HepG2 (cell line): ENCODE data around the gene BMP2K. TPM values are rescaled to one million over a fixed set of nuclear protein-coding genes. Genes with fewer than 3 reads are reported as not detected.

ENCODE experiments used
- ATAC-seq: fragments of 200-7000 bp; cut with Tn5 transposase; 3 replicates; pipeline ENCODE4 v1.9.1; 2020; ENCODE audit warnings: mild to moderate bottlenecking, moderate library complexity
- BruUV-seq: library from RNA; stranded (reverse); fragments of 400-500 nt; replicated peaks from 2 replicates; lab custom pipeline; 2021; lab: Mats Ljungman, UMichigan
- CTCF ChIA-PET: fragments of 300-600 bp; formaldehyde crosslinking; extraction: SDS; loops from one replicate; lab custom pipeline; 2021; ENCODE audit warnings: low total read pairs, inconsistent platforms, low intra/inter-chr PET ratio; lab: Yijun Ruan, JAX
- POLR2A ChIA-PET: fragments of 350-600 bp; sonication (Branson Sonifier 250); formaldehyde crosslinking; loops from one replicate; lab custom pipeline; 2020; ENCODE audit warnings: antibody characterized with exemption, inconsistent platforms; lab: Yijun Ruan, JAX
- DNase-seq: peaks from one replicate; pipeline ENCODE4 v3.0.0-alpha.2; 2015; ENCODE audit warnings: low spot score
- FAIRE-seq: peaks from 3 replicates; lab custom pipeline; 2011; peaks lifted over from hg19 to GRCh38; lab: Jason Lieb, UNC
- H2AFZ ChIP-seq: one replicate; pipeline ENCODE4 v1.6.1; 2011; ENCODE audit warnings: low read length, inconsistent platforms
- H3K27ac ChIP-seq: fragments of 300-600 bp; 3 replicates; pipeline ENCODE4 v1.8.0; 2011; ENCODE audit warnings: mixed run types, mild to moderate bottlenecking, mixed read lengths, low read length, inconsistent platforms; ENCODE audit not compliant: insufficient read depth; ENCODE audit errors: extremely low read length
- H3K27me3 ChIP-seq, 2 experiments: fragments of 200-600 bp in 1 of 2; 2 replicates in 1 of 2; 3 replicates in 1 of 2; pipeline versions ENCODE4 v1.6.0 to v1.8.0; 2011; ENCODE audit warnings: low read length in 2 of 2, mild to moderate bottlenecking in 2 of 2, moderate library complexity in 2 of 2, inconsistent platforms in 1 of 2; ENCODE audit not compliant: insufficient read depth in 2 of 2, control insufficient read depth in 1 of 2
- H3K36me3 ChIP-seq, 2 experiments: fragments of 200-600 bp in 1 of 2; replicated peaks in 1 of 2; 2 replicates in 1 of 2; 3 replicates in 1 of 2; pipeline versions ENCODE4 v1.5.1 to v1.8.0; 2011; ENCODE audit warnings: low read length in 2 of 2, inconsistent platforms in 1 of 2; ENCODE audit not compliant: insufficient read depth in 2 of 2, control insufficient read depth in 1 of 2
- H3K4me1 ChIP-seq: 2 replicates; pipeline ENCODE4 v1.5.1; 2012; ENCODE audit warnings: low read length, inconsistent platforms; ENCODE audit not compliant: insufficient read depth
- H3K4me2 ChIP-seq: 2 replicates; pipeline ENCODE4 v1.6.0; 2011; ENCODE audit warnings: low read depth, low read length, inconsistent platforms
- H3K4me3 ChIP-seq, 3 experiments: fragments of 200-600 bp in 1 of 3; sonication (generic), shearing (Covaris generic) in 1 of 3; replicated peaks in 1 of 3; 2 replicates each; pipeline ENCODE4 v1.5.1; 2011 to 2016; ENCODE audit warnings: low read length in 3 of 3, inconsistent platforms in 2 of 3, low read depth in 2 of 3, mild to moderate bottlenecking in 2 of 3, control low read depth in 1 of 3, mixed read lengths in 1 of 3; ENCODE audit not compliant: insufficient read depth in 1 of 3
- H3K79me2 ChIP-seq: one replicate; pipeline ENCODE4 v1.6.1; 2011; ENCODE audit warnings: low read length, inconsistent platforms; ENCODE audit not compliant: insufficient read depth
- H3K9ac ChIP-seq: 2 replicates; pipeline ENCODE4 v1.6.0; 2011; ENCODE audit warnings: mild to moderate bottlenecking, low read depth, low read length, inconsistent platforms; ENCODE audit not compliant: insufficient read depth
- H3K9me3 ChIP-seq: 2 replicates; pipeline ENCODE4 v1.5.1; 2012; ENCODE audit warnings: mild to moderate bottlenecking, low read length
- H4K20me1 ChIP-seq: 2 replicates; pipeline ENCODE4 v1.6.0; 2011; ENCODE audit warnings: inconsistent platforms, mild to moderate bottlenecking, low read length, moderate library complexity; ENCODE audit not compliant: insufficient read depth
- MBD4 ChIP-seq: IDR thresholded peaks from 2 replicates; pipeline ENCODE4 v1.6.1; 2012; ENCODE audit warnings: low read length, inconsistent platforms, borderline replicate concordance
- PHF8 ChIP-seq: sonication (generic); formaldehyde crosslinking; IDR thresholded peaks from 2 replicates; pipeline ENCODE4 v1.5.0; 2020; ENCODE audit warnings: missing genetic modification reagents
- SCMH1 ChIP-seq: sonication (generic); formaldehyde crosslinking; IDR thresholded peaks from 2 replicates; pipeline ENCODE4 v1.9.0; 2021; ENCODE audit warnings: missing genetic modification reagents, mild to moderate bottlenecking, borderline replicate concordance
- SYNCRIP ChIP-seq: fragments of 200-400 bp; formaldehyde crosslinking; IDR thresholded peaks from 2 replicates; pipeline ENCODE4 v1.6.1; 2018; ENCODE audit warnings: mild to moderate bottlenecking, low read depth, low read length; ENCODE audit not compliant: insufficient read depth
- ZIK1 ChIP-seq: sonication (generic); formaldehyde crosslinking; IDR thresholded peaks from 2 replicates; pipeline ENCODE4 v1.5.0; 2020; ENCODE audit warnings: mild to moderate bottlenecking, low read depth, missing genetic modification reagents, borderline replicate concordance
- ZNF432 ChIP-seq: sonication (generic); formaldehyde crosslinking; IDR thresholded peaks from 2 replicates; pipeline ENCODE4 v1.5.0; 2020; ENCODE audit warnings: missing genetic modification reagents, mild to moderate bottlenecking, borderline replicate concordance
- ZNF589 ChIP-seq: sonication (generic); formaldehyde crosslinking; conservative IDR thresholded peaks from 2 replicates; pipeline ENCODE4 v1.8.0; 2022; ENCODE audit warnings: mild to moderate bottlenecking, moderate library complexity, missing genetic modification reagents
- ZNF614 ChIP-seq: IDR thresholded peaks from 2 replicates; pipeline ENCODE4 v1.6.1; 2018; ENCODE audit warnings: missing biosample characterization, missing genetic modification reagents, inconsistent platforms, borderline replicate concordance
- ZNF660 ChIP-seq: sonication (generic); formaldehyde crosslinking; IDR thresholded peaks from 2 replicates; pipeline ENCODE4 v1.5.1; 2020; ENCODE audit warnings: mild to moderate bottlenecking, low read depth, missing genetic modification reagents, borderline replicate concordance
- WGBS: methylation state at CpG from one replicate; pipeline ENCODE4 v1.1.6; 2017; ENCODE audit warnings: low lambda C conversion rate; 5-methylcytosine and 5-hydroxymethylcytosine counted together
- in situ Hi-C: cut with HindIII; loops from 2 replicates; pipeline ENCODE4 v1.10.0; 2017; ENCODE audit warnings: low pct_unique_long_range_greater_than_20kb; ENCODE audit not compliant: extremely low pct_ligation_motif_present
- intact Hi-C: fragments of 100-400 bp; cut with micrococcal nuclease; formaldehyde crosslinking; loops from one replicate; pipeline ENCODE4 v1.10.0; 2022; ENCODE audit not compliant: unreplicated experiment
- polyA plus RNA-seq, 8 experiments: library from polyadenylated mRNA; depleted of rRNA in 3 of 8; stranded (reverse) in 7 of 8; unstranded in 1 of 8; fragments of >200 nt; fragmentation: Illumina TruSeq in 4 of 8; extraction: Trizol in 4 of 8; gene quantifications; 2 replicates each; pipeline versions ENCODE4 v1.2.1 to v1.2.3, GENCODE V29; 2011 to 2016; ENCODE audit warnings: low read depth in 4 of 8, missing spikeins in 1 of 8, mixed read lengths in 1 of 8; ENCODE audit not compliant: insufficient read depth in 1 of 8
- total RNA-seq, 5 experiments: library from RNA; depleted of rRNA; stranded (reverse); fragments of >200 nt; fragmentation: Illumina TruSeq; extraction: Trizol; gene quantifications; 2 replicates each; pipeline ENCODE4 v1.2.3, GENCODE V29; 2016; ENCODE audit warnings: low read depth in 1 of 5
- TF ChIP-seq, protein P1 (sequence below), 2 experiments: sonication (generic) in 1 of 2; formaldehyde crosslinking in 1 of 2; IDR thresholded peaks; 2 replicates each; pipeline versions ENCODE4 v1.5.1 to v1.6.1; 2011 to 2020; ENCODE audit warnings: borderline replicate concordance in 1 of 2, low read depth in 1 of 2, low read length in 1 of 2, mild to moderate bottlenecking in 1 of 2, missing genetic modification reagents in 1 of 2, moderate library complexity in 1 of 2
- TF ChIP-seq, protein P2 (sequence below): sonication (generic); formaldehyde crosslinking; IDR thresholded peaks from 2 replicates; pipeline ENCODE4 v1.4.0; 2020; ENCODE audit warnings: missing genetic modification reagents

The BMP2K gene
- total and polyA plus RNA-seq, 2 of the 13 experiments (the other 11 are each of a cell fraction or from before 2014, with no cell fraction given), result 8.6 to 15.2 TPM

- CTCF ChIA-PET, result no interaction called here
Observed at GRCh38 chr4:78749972-78750727, 26.0 kb upstream of the BMP2K start.

DNA sequence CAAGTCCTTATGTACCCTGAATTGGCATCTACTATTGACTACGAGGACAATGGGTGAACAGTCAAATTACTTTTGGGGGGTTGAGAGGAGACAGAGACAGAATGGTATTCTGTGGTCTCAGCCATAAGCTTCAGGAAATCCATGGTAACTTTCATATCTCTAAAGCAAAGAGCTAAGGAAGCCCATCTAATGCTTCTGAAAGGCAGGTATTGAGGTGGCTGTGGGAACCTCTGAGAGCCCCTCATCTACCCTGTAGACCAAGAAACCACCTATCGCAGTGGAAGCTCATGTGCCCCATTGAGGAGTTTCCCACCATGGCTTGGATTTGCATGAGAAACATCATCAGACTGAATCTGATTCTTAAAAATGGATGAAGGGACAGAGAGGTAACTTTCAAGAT, 23.1 kb upstream of the BMP2K start:
- FAIRE-seq (no peak), ATAC-seq (no peak), DNase-seq (no peak)
- Histone ChIP-seq H3K9ac (no peak overlapping the region), H3K27me3 (peaks cover 0 to 3% of the 10 kb centered on the region in 2 experiments; a peak in 1 of 5 replicates), H3K27ac (no peak overlapping the region), H3K9me3 (no peaks in the 10 kb centered on the region), H3K36me3 (no peaks in the 10 kb centered on the region), H3K4me1 (peaks cover 12% of the 10 kb centered on the region; the same call in 1 of the 2 replicates), H3K4me2 (no peak overlapping the region), H4K20me1 (no peaks in the 10 kb centered on the region), H3K79me2 (no peaks in the 10 kb centered on the region), H3K4me3 (no peak overlapping the region), H2AFZ (no peak overlapping the region)
- CTCF ChIA-PET, result no interaction called here
- BruUV-seq, result no TSS peak
- intact Hi-C loops, result no loop called here
- POLR2A ChIA-PET, result no interaction called here
- in situ Hi-C loops, result no loop called here
- 50% methylated on average over 2 of the region's 2 CpGs for WGBS
- TF ChIP-seq MBD4 (no peak), ZNF589 (CRISPR knock-in tag) (no peak), SYNCRIP (no peak), ZNF660 (CRISPR knock-in tag) (no peak), ZNF432 (CRISPR knock-in tag) (no peak), SCMH1 (CRISPR knock-in tag) (no peak), ZIK1 (CRISPR knock-in tag) (no peak)
- TF ChIP-seq, protein P1, sequence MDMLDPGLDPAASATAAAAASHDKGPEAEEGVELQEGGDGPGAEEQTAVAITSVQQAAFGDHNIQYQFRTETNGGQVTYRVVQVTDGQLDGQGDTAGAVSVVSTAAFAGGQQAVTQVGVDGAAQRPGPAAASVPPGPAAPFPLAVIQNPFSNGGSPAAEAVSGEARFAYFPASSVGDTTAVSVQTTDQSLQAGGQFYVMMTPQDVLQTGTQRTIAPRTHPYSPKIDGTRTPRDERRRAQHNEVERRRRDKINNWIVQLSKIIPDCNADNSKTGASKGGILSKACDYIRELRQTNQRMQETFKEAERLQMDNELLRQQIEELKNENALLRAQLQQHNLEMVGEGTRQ (IDR thresholded peaks at IDR 0.05; ENCODE audit: low read depth, low read length), result no peak
- TF ChIP-seq, protein P1 (CRISPR knock-in tag; IDR thresholded peaks at IDR 0.05; ENCODE audit: borderline replicate concordance), result no peak

More at GRCh38 chr4:78749972-78750727, 26.0 kb upstream of the BMP2K start:
- POLR2A ChIA-PET, result no interaction called here
- no TSS peak for BruUV-seq
- Histone ChIP-seq H3K4me2 (no peak overlapping the region), H3K27ac (no peak overlapping the region), H3K9me3 (no peaks in the 10 kb centered on the region), H4K20me1 (no peaks in the 10 kb centered on the region), H3K79me2 (no peaks in the 10 kb centered on the region), H3K4me3 (no peak overlapping the region), H3K4me1 (0 out of 2 replicates have a peak, but pooled peaks cover 7% of the 10 kb centered on the region), H3K36me3 (no peaks in the 10 kb centered on the region), H2AFZ (no peak overlapping the region), H3K9ac (no peak overlapping the region), H3K27me3 (peaks cover 0 to 3% of the 10 kb centered on the region in 2 experiments; a peak in 1 of 5 replicates)
- no peak for ATAC-seq
- TF ChIP-seq PHF8, result no peak
- no peak for TF ChIP-seq ZNF614
- TF ChIP-seq, protein P2, sequence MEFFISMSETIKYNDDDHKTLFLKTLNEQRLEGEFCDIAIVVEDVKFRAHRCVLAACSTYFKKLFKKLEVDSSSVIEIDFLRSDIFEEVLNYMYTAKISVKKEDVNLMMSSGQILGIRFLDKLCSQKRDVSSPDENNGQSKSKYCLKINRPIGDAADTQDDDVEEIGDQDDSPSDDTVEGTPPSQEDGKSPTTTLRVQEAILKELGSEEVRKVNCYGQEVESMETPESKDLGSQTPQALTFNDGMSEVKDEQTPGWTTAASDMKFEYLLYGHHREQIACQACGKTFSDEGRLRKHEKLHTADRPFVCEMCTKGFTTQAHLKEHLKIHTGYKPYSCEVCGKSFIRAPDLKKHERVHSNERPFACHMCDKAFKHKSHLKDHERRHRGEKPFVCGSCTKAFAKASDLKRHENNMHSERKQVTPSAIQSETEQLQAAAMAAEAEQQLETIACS (CRISPR knock-in tag), result no peak
- WGBS, result 41% methylated on average over 2 of the region's 2 CpGs
- intact Hi-C loops, result no loop called here
- in situ Hi-C loops, result no loop called here
- no peak for FAIRE-seq
- no peak for DNase-seq
